ENCODE data around the gene EPG5. TPM values are rescaled to one million over a fixed set of nuclear protein-coding genes. Genes with fewer than 3 reads are reported as not detected.
"Not testable (repeated sequence)": the region's sequence is repeated elsewhere in the genome, so short reads cannot be mapped to it uniquely, and the experiment has no call there.

Gene EPG5
- total and polyA plus RNA-seq, 7 donors, result 4.4 to 19.9 (median 11.9) TPM

DNA sequence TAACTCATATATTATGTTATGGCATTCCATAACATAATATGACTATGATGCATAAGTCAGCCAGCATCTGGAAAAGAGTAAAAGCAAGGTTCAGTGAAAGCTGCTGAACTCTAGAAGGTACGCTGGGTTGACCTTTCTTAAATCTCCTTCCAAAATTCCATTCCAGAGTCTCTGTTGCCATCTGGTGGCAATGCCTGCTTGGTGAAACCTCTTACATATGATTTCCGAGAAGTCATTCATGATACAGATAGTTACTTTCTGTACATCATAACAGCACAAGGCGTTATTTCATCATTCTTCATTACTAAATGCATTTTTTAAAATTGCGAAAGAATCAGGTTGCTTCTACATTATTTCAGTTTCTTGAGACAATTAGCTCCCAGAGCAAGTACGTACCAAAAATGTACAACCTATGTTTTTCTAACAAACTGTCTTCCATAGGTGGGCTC lies 7.0 kb upstream of the EPG5 start:
- Histone ChIP-seq H3K9me3 (no peaks in the 10 kb centered on the region), H3K27ac (no peak overlapping the region), H3K36me3 (ENCODE audit: insufficient read depth in 1 of 2, low read depth in 1 of 2) (no peaks in the 10 kb centered on the region), H3K4me3 (peak overlapping the region; percentile 24), H3K27me3 (ENCODE audit: insufficient read depth in 3 of 3, low read length in 2 of 3) (no peaks in the 10 kb centered on the region), H3K4me1 (no peaks in the 10 kb centered on the region)
- peak; percentile 75 to 95 (median 86) for ATAC-seq
- DNase-seq, result no peak
- TF ChIP-seq, protein P1, sequence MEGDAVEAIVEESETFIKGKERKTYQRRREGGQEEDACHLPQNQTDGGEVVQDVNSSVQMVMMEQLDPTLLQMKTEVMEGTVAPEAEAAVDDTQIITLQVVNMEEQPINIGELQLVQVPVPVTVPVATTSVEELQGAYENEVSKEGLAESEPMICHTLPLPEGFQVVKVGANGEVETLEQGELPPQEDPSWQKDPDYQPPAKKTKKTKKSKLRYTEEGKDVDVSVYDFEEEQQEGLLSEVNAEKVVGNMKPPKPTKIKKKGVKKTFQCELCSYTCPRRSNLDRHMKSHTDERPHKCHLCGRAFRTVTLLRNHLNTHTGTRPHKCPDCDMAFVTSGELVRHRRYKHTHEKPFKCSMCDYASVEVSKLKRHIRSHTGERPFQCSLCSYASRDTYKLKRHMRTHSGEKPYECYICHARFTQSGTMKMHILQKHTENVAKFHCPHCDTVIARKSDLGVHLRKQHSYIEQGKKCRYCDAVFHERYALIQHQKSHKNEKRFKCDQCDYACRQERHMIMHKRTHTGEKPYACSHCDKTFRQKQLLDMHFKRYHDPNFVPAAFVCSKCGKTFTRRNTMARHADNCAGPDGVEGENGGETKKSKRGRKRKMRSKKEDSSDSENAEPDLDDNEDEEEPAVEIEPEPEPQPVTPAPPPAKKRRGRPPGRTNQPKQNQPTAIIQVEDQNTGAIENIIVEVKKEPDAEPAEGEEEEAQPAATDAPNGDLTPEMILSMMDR (IDR thresholded peaks at IDR 0.05), result peak; percentile 77
- 32 to 34% (median 33%) methylated on average over 5 of the region's 5 CpGs for WGBS, 3 donors
- intact Hi-C loops (cut with DNase I), result loop anchor here (5.0 to 10.0 kb wide), 3 partner anchors 282 to 309 kb away; no protein-coding TSS in a partner anchor

DNA sequence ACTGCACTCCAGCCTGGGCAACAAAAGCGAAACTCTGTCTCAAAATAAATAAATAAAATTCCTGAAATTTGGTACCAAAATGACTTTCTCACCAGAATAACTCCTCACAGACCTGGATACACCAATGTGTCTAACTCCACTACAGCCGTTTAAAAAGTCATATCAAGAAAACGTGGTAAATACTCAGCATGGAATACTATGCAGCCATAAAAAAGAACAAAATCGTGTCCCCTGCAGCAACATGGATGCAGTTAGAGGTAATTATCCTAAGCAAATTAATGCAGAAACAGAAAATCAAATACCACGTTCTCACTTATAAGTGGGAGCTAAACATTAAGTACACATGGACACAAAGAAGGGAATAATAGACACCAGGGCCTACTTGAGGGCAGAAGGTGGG lies 2.2 kb downstream of the EPG5 start:
- intact Hi-C loops (cut with DNase I), result loop anchor here (5.0 kb wide), 1 partner anchor 107 kb away; the partner anchor contains the start of gene PSTPIP2 (in 2 of the 2)
- not testable (repeated sequence) for H3K4me3 ChIP-seq; H3K27me3 ChIP-seq (ENCODE audit: insufficient read depth in 3 of 3, low read length in 2 of 3); H3K27ac ChIP-seq; DNase-seq; H3K9me3 ChIP-seq; ATAC-seq
- WGBS, 3 donors, result 96 to 98% (median 98%) methylated on average over 5 of the region's 5 CpGs
- peaks cover 33% of the 10 kb centered on the region for H3K4me1 ChIP-seq
- H3K36me3 ChIP-seq (ENCODE audit: insufficient read depth in 1 of 2, low read depth in 1 of 2), result peaks cover 0 to 10% of the 10 kb centered on the region in 2 donors

DNA sequence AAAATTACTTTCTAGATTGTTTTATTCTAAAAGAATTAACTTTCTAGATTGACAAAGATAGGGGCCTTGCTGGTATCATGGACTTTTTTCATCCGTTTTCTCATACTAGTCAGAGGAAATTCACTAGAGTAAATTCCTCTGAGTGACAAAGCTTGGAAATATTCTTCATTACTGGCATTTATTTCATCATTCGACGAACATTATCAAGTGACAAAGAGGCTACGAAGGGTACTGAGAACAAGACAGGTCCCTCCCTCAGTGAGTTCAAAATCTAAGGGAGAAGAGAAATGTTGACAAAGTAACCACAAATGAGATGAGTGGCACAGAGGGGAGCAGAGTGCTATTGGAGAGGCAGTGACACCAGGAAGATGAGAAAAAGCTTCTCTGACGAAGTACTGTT lies 4.3 kb downstream of the EPG5 start:
- Histone ChIP-seq H3K27ac (peak overlapping the region; percentile 56), H3K27me3 (ENCODE audit: insufficient read depth in 3 of 3, low read length in 2 of 3) (no peaks in the 10 kb centered on the region), H3K4me3 (no peak overlapping the region), H3K36me3 (ENCODE audit: insufficient read depth in 1 of 2, low read depth in 1 of 2) (peaks cover 0 to 10% of the 10 kb centered on the region in 2 donors), H3K4me1 (peaks cover 44% of the 10 kb centered on the region), H3K9me3 (no peaks in the 10 kb centered on the region)
- intact Hi-C loops (cut with DNase I), result no loop called here
- no peak for DNase-seq
- WGBS, 3 donors, result 85 to 92% (median 90%) methylated on average over 5 of the region's 5 CpGs
- no peak for ATAC-seq
- TF ChIP-seq, protein P1 (IDR thresholded peaks at IDR 0.05), result no peak

DNA sequence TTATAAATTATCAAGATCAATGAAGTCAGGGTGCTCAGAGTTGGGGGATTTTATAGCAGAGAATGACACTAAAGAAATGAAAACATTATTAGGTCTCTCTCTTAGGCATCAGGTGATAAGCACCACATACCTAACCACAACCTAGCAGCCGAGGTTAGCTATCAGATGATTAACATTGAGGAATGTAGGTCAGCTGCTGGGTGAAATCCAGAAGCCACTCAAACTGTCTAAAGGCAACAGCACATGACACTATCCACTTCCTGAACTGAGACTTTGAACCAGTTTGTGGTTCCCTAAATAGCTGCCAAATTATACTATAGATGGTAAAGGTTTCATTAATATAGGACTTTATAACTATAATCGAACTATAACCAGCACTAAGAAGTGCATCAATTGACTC lies 4.7 kb downstream of the EPG5 start:
- peak in 2 of 4 donors; percentile 48 to 65 for ATAC-seq
- intact Hi-C loops (cut with DNase I), result no loop called here
- TF ChIP-seq, protein P1 (IDR thresholded peaks at IDR 0.05), result no peak

DNA sequence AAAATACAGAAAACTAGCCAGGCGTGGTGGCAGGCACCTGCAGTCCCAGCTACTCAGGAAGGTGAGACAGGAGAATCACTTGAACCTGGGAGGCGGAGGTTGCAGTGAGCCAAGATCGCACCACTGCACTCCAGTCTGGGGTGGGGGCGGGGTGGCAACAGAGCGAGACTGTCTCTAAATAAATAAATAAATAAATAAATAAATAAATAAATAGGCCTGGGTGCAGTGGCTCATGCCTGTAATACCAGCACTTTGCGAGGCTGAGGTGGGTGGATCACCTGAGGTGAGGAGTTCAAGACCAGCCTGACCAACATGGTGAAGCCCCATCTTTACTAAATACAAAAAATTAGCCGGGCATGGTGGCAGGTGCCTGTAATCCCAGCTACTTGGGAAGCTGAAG lies 7.6 kb downstream of the EPG5 start:
- ATAC-seq; H3K4me3 ChIP-seq; H3K27ac ChIP-seq; H3K9me3 ChIP-seq; H3K27me3 ChIP-seq (ENCODE audit: insufficient read depth in 3 of 3, low read length in 2 of 3); intact Hi-C loops (cut with DNase I); DNase-seq: not testable (repeated sequence)
- Histone ChIP-seq H3K36me3 (ENCODE audit: insufficient read depth in 1 of 2, low read depth in 1 of 2) (peaks cover 3 to 13% of the 10 kb centered on the region in 2 donors), H3K4me1 (peaks cover 56% of the 10 kb centered on the region)
- 94 to 97% (median 95%) methylated on average over 7 of the region's 7 CpGs for WGBS, 3 donors

More for the DNA sequence above, 4.7 kb downstream of the EPG5 start:
- H3K9me3 ChIP-seq, result no peaks in the 10 kb centered on the region
- 55 to 67% (median 57%) methylated on average over 2 of the region's 2 CpGs for WGBS, 3 donors
- H3K4me3 ChIP-seq, result no peak overlapping the region
- peaks cover 0 to 10% of the 10 kb centered on the region in 2 donors for H3K36me3 ChIP-seq (ENCODE audit: insufficient read depth in 1 of 2, low read depth in 1 of 2)
- DNase-seq, result no peak
- peak overlapping the region; percentile 56 for H3K27ac ChIP-seq
- peaks cover 45% of the 10 kb centered on the region for H3K4me1 ChIP-seq
- H3K27me3 ChIP-seq (ENCODE audit: insufficient read depth in 3 of 3, low read length in 2 of 3), result no peaks in the 10 kb centered on the region

DNA sequence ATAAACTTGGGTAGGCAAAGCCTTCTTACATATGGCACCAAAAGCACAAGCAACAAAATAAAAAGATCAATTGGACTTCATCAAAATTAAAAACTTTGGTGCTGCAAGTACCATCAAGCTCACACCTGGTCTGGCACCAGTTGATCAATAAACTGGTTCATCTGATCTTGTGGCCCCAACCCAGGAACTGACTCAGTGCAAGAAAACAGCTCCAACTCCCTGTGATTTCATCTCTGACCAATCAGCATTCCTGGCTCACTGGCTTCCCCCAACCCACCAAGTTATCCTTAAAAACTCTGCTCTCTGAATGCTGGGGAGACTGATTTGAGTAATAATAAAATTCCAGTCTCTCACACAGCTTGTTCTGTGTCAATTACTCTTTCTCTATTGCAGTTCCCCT lies 8.4 kb downstream of the EPG5 start:
- intact Hi-C loops (cut with DNase I), result no loop called here
- TF ChIP-seq, protein P1 (IDR thresholded peaks at IDR 0.05), result no peak

More for the DNA sequence above, 8.4 kb downstream of the EPG5 start:
- Histone ChIP-seq H3K4me1 (peaks cover 63% of the 10 kb centered on the region), H3K9me3 (no peaks in the 10 kb centered on the region), H3K36me3 (ENCODE audit: insufficient read depth in 1 of 2, low read depth in 1 of 2) (peaks cover 3 to 19% of the 10 kb centered on the region in 2 donors), H3K27ac (no peak overlapping the region), H3K27me3 (ENCODE audit: insufficient read depth in 3 of 3, low read length in 2 of 3) (no peaks in the 10 kb centered on the region), H3K4me3 (no peak overlapping the region)
- no peak for ATAC-seq
- DNase-seq, result no peak

Data from psoas muscle (tissue), 8 donors.